H9 (cell line): Measurements from ENCODE around the gene QRICH2. TPM values are rescaled to one million over a fixed set of nuclear protein-coding genes. Genes with fewer than 3 reads are reported as not detected.

Experiments used
- DNase-seq: peaks from one replicate; pipeline ENCODE4 v3.0.0-alpha.2; 2017
- H2AFZ ChIP-seq: one replicate; pipeline ENCODE4 v1.6.1; 2013; ENCODE audit warnings: mild to moderate bottlenecking, low read length, control low read depth, moderate library complexity
- H2AK5ac ChIP-seq: 2 replicates; pipeline ENCODE4 v1.6.1; 2013; ENCODE audit warnings: low read length, control low read depth, mixed read lengths; ENCODE audit not compliant: insufficient read length
- H2BK120ac ChIP-seq: one replicate; pipeline ENCODE4 v1.6.1; 2013; ENCODE audit warnings: low read depth, mild to moderate bottlenecking, low read length, control low read depth, inconsistent platforms; ENCODE audit not compliant: poor library complexity, severe bottlenecking
- H2BK12ac ChIP-seq: 2 replicates; pipeline ENCODE4 v1.6.1; 2013; ENCODE audit warnings: low read length, control low read depth, mixed read lengths, low read depth; ENCODE audit not compliant: insufficient read length
- H2BK15ac ChIP-seq: 2 replicates; pipeline ENCODE4 v1.6.1; 2013; ENCODE audit warnings: low read depth, low read length, control low read depth
- H2BK20ac ChIP-seq: one replicate; pipeline ENCODE4 v1.6.1; 2013; ENCODE audit warnings: low read depth, mild to moderate bottlenecking, low read length, control low read depth, inconsistent platforms; ENCODE audit not compliant: poor library complexity, severe bottlenecking
- H2BK5ac ChIP-seq: 2 replicates; pipeline ENCODE4 v1.6.1; 2013; ENCODE audit warnings: low read length, control low read depth, mixed read lengths; ENCODE audit not compliant: insufficient read length
- H3K14ac ChIP-seq: 2 replicates; pipeline ENCODE4 v1.6.1; 2013; ENCODE audit warnings: low read length, control low read depth; ENCODE audit not compliant: insufficient read depth
- H3K18ac ChIP-seq: 2 replicates; pipeline ENCODE4 v1.6.1; 2013; ENCODE audit warnings: low read depth, mild to moderate bottlenecking, mixed read lengths, low read length, control low read depth; ENCODE audit not compliant: insufficient read length
- H3K23ac ChIP-seq: 2 replicates; pipeline ENCODE4 v1.6.1; 2013; ENCODE audit warnings: low read length, control low read depth, mixed read lengths, low read depth; ENCODE audit not compliant: insufficient read length
- H3K23me2 ChIP-seq: 2 replicates; pipeline ENCODE4 v1.6.1; 2013; ENCODE audit warnings: low read depth, mild to moderate bottlenecking, mixed read lengths, low read length, control low read depth; ENCODE audit not compliant: insufficient read length, poor library complexity, severe bottlenecking
- H3K27ac ChIP-seq: 2 replicates; pipeline ENCODE4 v1.5.1; 2013; ENCODE audit warnings: low read length, control low read depth, mixed read lengths, low read depth; ENCODE audit not compliant: insufficient read length
- H3K27me3 ChIP-seq: 2 replicates; pipeline ENCODE4 v1.6.1; 2013; ENCODE audit warnings: low read length, control low read depth, inconsistent platforms; ENCODE audit not compliant: insufficient read depth
- H3K4ac ChIP-seq: 2 replicates; pipeline ENCODE4 v1.6.1; 2013; ENCODE audit warnings: low read depth, mild to moderate bottlenecking, control low read depth, inconsistent platforms, low read length, moderate library complexity
- H3K4me1 ChIP-seq: 2 replicates; pipeline ENCODE4 v1.6.1; 2013; ENCODE audit warnings: low read length, control low read depth, inconsistent platforms; ENCODE audit not compliant: insufficient read depth
- H3K4me2 ChIP-seq: 2 replicates; pipeline ENCODE4 v1.6.1; 2013; ENCODE audit warnings: low read length, control low read depth, mixed read lengths; ENCODE audit not compliant: insufficient read length, insufficient read depth
- H3K56ac ChIP-seq: 2 replicates; pipeline ENCODE4 v1.6.1; 2013; ENCODE audit warnings: low read depth, mild to moderate bottlenecking, mixed read lengths, low read length, control low read depth; ENCODE audit not compliant: insufficient read length
- H3K79me1 ChIP-seq: 2 replicates; pipeline ENCODE4 v1.6.1; 2013; ENCODE audit warnings: low read depth, mild to moderate bottlenecking, moderate library complexity, low read length, control low read depth, inconsistent platforms; ENCODE audit not compliant: insufficient read depth, poor library complexity, severe bottlenecking
- H3K79me2 ChIP-seq: 2 replicates; pipeline ENCODE4 v1.6.1; 2013; ENCODE audit warnings: low read length, control low read depth, inconsistent platforms; ENCODE audit not compliant: insufficient read depth
- H3K9ac ChIP-seq: 2 replicates; pipeline ENCODE4 v1.6.1; 2013; ENCODE audit warnings: low read length, control low read depth, mixed read lengths; ENCODE audit not compliant: insufficient read length; ENCODE audit errors: extremely low read depth
- H3K9me3 ChIP-seq: one replicate; pipeline ENCODE4 v1.6.1; 2013; ENCODE audit warnings: low read depth, low read length, inconsistent platforms; ENCODE audit not compliant: control insufficient read depth
- H3T11ph ChIP-seq: one replicate; pipeline ENCODE4 v1.6.1; 2013; ENCODE audit warnings: mild to moderate bottlenecking, low read length, control low read depth, inconsistent platforms
- H4K20me1 ChIP-seq: one replicate; pipeline ENCODE4 v1.6.1; 2013; ENCODE audit not compliant: control insufficient read depth, insufficient read length, insufficient read depth
- H4K5ac ChIP-seq: 2 replicates; pipeline ENCODE4 v1.6.1; 2013; ENCODE audit warnings: low read depth, mild to moderate bottlenecking, mixed read lengths, low read length, control low read depth; ENCODE audit not compliant: insufficient read length
- H4K8ac ChIP-seq: replicated peaks from 2 replicates; pipeline ENCODE4 v1.6.1; 2013; ENCODE audit warnings: low read length, control low read depth, mixed read lengths, low read depth; ENCODE audit not compliant: insufficient read length
- H4K91ac ChIP-seq: 2 replicates; pipeline ENCODE4 v1.6.1; 2013; ENCODE audit warnings: low read depth, mild to moderate bottlenecking, moderate library complexity, mixed read lengths, low read length, control low read depth; ENCODE audit not compliant: insufficient read length
- H3K27ac Mint-ChIP-seq, 3 experiments: 2 replicates in 2 of 3; 3 replicates in 1 of 3; pipeline ENCODE4 v1.8.0; 2020 to 2021; ENCODE audit warnings: mixed read lengths in 3 of 3, mild to moderate bottlenecking in 1 of 3, moderate library complexity in 1 of 3
- H3K27me3 Mint-ChIP-seq: 2 replicates; pipeline ENCODE4 v1.8.0; 2021; ENCODE audit warnings: low read depth, mild to moderate bottlenecking, moderate library complexity, mixed read lengths
- H3K36me3 Mint-ChIP-seq, 3 experiments: 2 replicates in 2 of 3; 3 replicates in 1 of 3; pipeline ENCODE4 v1.8.0; 2020 to 2021; ENCODE audit warnings: low read depth in 3 of 3, mixed read lengths in 3 of 3; ENCODE audit not compliant: insufficient read depth in 1 of 3
- H3K4me1 Mint-ChIP-seq, 2 experiments: 2 replicates each; pipeline ENCODE4 v1.8.0; 2020; ENCODE audit warnings: mixed read lengths in 2 of 2
- H3K4me3 Mint-ChIP-seq, 2 experiments: 2 replicates in 1 of 2; 3 replicates in 1 of 2; pipeline ENCODE4 v1.8.0; 2020 to 2021; ENCODE audit warnings: mild to moderate bottlenecking in 2 of 2, mixed read lengths in 2 of 2, moderate library complexity in 1 of 2
- H3K9me3 Mint-ChIP-seq, 2 experiments: 2 replicates in 1 of 2; 3 replicates in 1 of 2; pipeline ENCODE4 v1.8.0; 2020; ENCODE audit warnings: mild to moderate bottlenecking in 2 of 2, mixed read lengths in 2 of 2, moderate library complexity in 1 of 2
- CTCF ChIP-seq: fragments of 200-600 bp; sonication (generic); conservative IDR thresholded peaks from 3 replicates; pipeline ENCODE4 v1.8.0; 2021; ENCODE audit warnings: antibody characterized with exemption, mild to moderate bottlenecking
- WGBS: extraction: QIAGEN DNeasy Blood & Tissue Kit; methylation state at CpG from one replicate; pipeline ENCODE4 v1.1.7; 2013; ENCODE audit warnings: missing lambda C conversion rate, low lambda C conversion rate, mixed read lengths; ENCODE audit not compliant: insufficient read length; ENCODE audit errors: extremely low coverage; 5-methylcytosine and 5-hydroxymethylcytosine counted together
- total RNA-seq: library from RNA; stranded (reverse); gene quantifications from 2 replicates; pipeline ENCODE4 v1.2.1, GENCODE V29; 2021

QRICH2 gene
- total RNA-seq, 1 experiment from 2014 or later, result 3.2 TPM

GRCh38 chr17:76279742-76280287, 28.3 kb downstream of the QRICH2 start:
- H2BK15ac ChIP-seq, result no peak overlapping the region
- Mint-ChIP-seq H3K9me3 (no peaks in the 10 kb centered on the region), H3K27ac (no peak overlapping the region; a peak in 1 of 7 replicates), H3K27me3 (peaks cover 1% of the 10 kb centered on the region; the same call in 1 of the 2 replicates), H3K4me3 (no peak overlapping the region), H3K36me3 (no peaks in the 10 kb centered on the region), H3K4me1 (peaks cover 6 to 17% of the 10 kb centered on the region in 2 experiments)
- WGBS, result no CpG with 5 or more reads among the region's 15 CpGs
- H2BK20ac ChIP-seq, result no peak overlapping the region
- no peak overlapping the region for H2AK5ac ChIP-seq
- no peak overlapping the region for H3K27ac ChIP-seq
- H3K9ac ChIP-seq, result no peak overlapping the region
- H3K23ac ChIP-seq, result no peak overlapping the region
- no peaks in the 10 kb centered on the region for H3K4me1 ChIP-seq
- H3K4ac ChIP-seq, result no peak overlapping the region
- no peaks in the 10 kb centered on the region for H3K79me2 ChIP-seq
- H2BK5ac ChIP-seq, result no peak overlapping the region
- no peak for DNase-seq
- H2AFZ ChIP-seq, result no peak overlapping the region
- no peak overlapping the region for H2BK12ac ChIP-seq
- H3T11ph ChIP-seq, result no peak overlapping the region
- TF ChIP-seq CTCF, result no peak
- H2BK120ac ChIP-seq, result no peak overlapping the region
- no peaks in the 10 kb centered on the region for H3K9me3 ChIP-seq
- H3K14ac ChIP-seq, result no peak overlapping the region
- no peaks in the 10 kb centered on the region for H4K20me1 ChIP-seq
- H4K5ac ChIP-seq, result no peak overlapping the region
- no peak overlapping the region for H3K56ac ChIP-seq
- H4K91ac ChIP-seq, result no peak overlapping the region
- no peak overlapping the region for H4K8ac ChIP-seq
- H3K79me1 ChIP-seq, result no peaks in the 10 kb centered on the region
- no peaks in the 10 kb centered on the region for H3K27me3 ChIP-seq
- H3K4me2 ChIP-seq, result no peak overlapping the region
- H3K18ac ChIP-seq, result no peak overlapping the region
- no peaks in the 10 kb centered on the region for H3K23me2 ChIP-seq
